Dermis microvascular lymphatic vessel endothelial cell (primary cell): ENCODE data around the gene RAB11FIP3. TPM values are rescaled to one million over a fixed set of nuclear protein-coding genes. Genes with fewer than 3 reads are reported as not detected.

ENCODE experiments used
- DNase-seq, 2 donors: peaks; one replicate each; pipeline versions ENCODE4 v3.0.0 to v3.0.0-alpha.2; 2010; ENCODE audit warnings: low read depth in 2 of 2
- total RNA-seq: library from RNA; depleted of rRNA; stranded (reverse); fragments of >200 nt; gene quantifications from 2 replicates; pipeline ENCODE4 v1.2.1, GENCODE V29; 2014

The RAB11FIP3 gene
- total RNA-seq, 1 donor from 2014 or later = 19.0 TPM

GRCh38 chr16:565419-566330, 140.2 kb downstream of the RAB11FIP3 start:
- no peak for DNase-seq

DNA sequence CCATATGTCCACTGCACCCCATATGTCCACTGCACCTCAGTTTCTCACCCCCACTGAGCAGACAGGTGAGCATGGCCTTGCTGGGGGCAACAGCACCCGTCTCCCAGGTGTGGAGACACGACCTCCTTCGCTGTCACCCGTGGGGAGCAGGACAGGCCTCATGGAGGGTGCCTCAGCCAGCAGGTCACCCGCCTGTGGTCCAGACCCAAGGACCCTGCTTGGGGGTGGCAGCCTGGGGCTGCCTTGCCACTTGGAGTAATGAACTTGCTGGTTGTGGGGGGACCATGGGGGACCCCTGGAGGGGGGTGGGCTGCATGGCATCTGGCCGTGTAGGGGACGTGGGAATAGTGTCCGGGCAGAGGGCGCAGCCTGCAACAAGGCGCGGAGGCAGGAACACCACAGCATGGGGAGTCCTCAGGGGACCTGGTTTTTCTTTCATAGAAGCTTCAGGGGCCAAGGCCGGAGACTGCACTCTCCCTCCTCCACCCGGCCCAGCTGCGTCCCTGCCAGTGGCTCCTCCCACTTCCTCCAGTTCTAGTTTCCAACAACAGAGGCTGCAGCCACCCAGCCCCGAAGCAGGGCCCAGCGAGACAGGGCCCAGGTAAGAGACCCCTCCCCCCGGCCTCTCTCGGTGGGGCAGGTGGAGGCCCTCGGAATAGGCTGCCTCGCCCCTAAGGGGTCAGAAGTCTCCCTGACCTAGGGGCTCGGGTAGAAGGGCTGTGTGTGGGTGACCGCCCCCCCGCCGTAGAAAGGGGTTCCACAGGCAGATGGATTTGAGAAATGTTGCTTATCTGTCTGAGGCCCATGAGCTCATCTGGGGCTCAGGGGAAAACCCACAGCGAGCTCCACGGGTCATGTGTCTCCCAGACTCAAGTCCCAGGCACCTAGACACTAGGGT, 141.3 kb downstream of the RAB11FIP3 start, which contains the start of gene NHLRC4:
Gene NHLRC4 (plus strand): TSS at position 531 of the 898 bp plus-strand sequence. CDS start 1,043 bp downstream, outside the sequence.
- peak in 1 of 2 donors; percentile 72 for DNase-seq

GRCh38 chr16:567373-568256, 142.2 kb downstream of the RAB11FIP3 start:
- DNase-seq = no peak

GRCh38 chr16:568401-569258, 143.2 kb downstream of the RAB11FIP3 start:
- DNase-seq = no peak

DNA sequence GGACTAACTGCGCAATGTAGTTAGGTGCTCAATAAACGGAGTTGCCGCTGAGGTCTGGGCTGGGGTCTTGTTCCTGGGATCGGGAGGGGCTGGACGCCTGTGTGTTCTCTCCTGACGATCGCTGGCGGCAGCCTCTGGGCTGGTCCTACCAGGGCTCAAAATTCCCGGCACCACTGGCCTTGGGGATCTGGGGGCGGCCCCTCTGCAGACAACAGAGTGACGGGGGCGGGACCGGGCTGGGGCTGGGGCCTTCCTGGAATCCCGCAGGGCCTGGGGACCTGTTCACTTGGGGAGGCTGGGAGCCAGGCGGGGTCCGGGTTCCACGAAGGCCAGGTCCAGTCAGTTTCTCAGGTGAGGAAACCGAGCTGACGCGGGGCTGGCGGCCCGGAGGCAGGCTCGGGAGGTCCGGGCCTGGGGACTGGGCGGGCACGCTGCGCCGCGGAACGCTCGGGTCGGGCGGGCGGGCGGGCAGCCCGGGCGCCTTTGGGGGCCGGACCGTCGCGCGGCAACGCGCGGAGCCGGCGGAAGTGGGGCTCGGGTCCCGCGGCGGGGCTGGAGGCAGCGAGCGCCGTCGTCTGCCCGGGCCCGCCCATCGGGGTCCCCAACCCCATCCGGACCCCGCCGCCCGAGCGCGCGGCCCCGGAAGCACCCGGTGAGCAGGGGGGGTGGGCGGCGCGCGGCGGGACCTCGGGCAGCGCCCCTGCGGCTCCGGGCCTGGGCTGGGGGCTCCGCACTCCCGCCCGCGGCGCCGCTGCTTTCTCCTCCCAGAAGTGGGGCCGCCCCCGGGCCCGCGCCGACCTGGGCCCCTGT, 144.2 kb downstream of the RAB11FIP3 start, which contains the start of gene PIGQ:
Gene PIGQ (plus strand): TSS at position 524 of the 810 bp plus-strand sequence. CDS start 4,107 bp downstream, outside the sequence.
- peak in 1 of 2 donors; percentile 74 for DNase-seq

Other genes starting within 250 kb of the RAB11FIP3 start
- not detected in 2 replicates for gene HBA1, start 249.0 kb upstream of the RAB11FIP3 start, total RNA-seq
- 0.63 and 1.4 TPM in 2 replicates for gene HBQ1, start 245.2 kb upstream of the RAB11FIP3 start, total RNA-seq
- gene LUC7L, start 196.2 kb upstream of the RAB11FIP3 start, total RNA-seq = 27.6 and 31.2 TPM in 2 replicates
- gene FAM234A, start 190.8 kb upstream of the RAB11FIP3 start, total RNA-seq = 33.1 and 58.9 TPM in 2 replicates
- gene RGS11, start 149.7 kb upstream of the RAB11FIP3 start, total RNA-seq = 0.26 and 0.38 TPM in 2 replicates
- gene ARHGDIG, start 145.1 kb upstream of the RAB11FIP3 start, total RNA-seq = 0.13 TPM in 1 of 2 replicates, not detected in the other
- under 0.01 TPM in 1 of 2 replicates, not detected in the other for gene PDIA2, start 142.5 kb upstream of the RAB11FIP3 start, total RNA-seq
- gene AXIN1, start 72.9 kb upstream of the RAB11FIP3 start, total RNA-seq = 13.6 and 19.7 TPM in 2 replicates
- 60.3 and 77.0 TPM in 2 replicates for gene MRPL28, start 55.1 kb upstream of the RAB11FIP3 start, total RNA-seq
- gene PGAP6, start 43.7 kb upstream of the RAB11FIP3 start, total RNA-seq = 66.6 and 120 TPM in 2 replicates
- gene NME4, start 28.4 kb upstream of the RAB11FIP3 start, total RNA-seq = 45.4 and 50.3 TPM in 2 replicates
- 11.4 and 19.2 TPM in 2 replicates for gene DECR2, start 23.8 kb upstream of the RAB11FIP3 start, total RNA-seq
- gene CAPN15, start 102.1 kb downstream of the RAB11FIP3 start, total RNA-seq = 18.9 and 31.5 TPM in 2 replicates
- gene PRR35, start 134.7 kb downstream of the RAB11FIP3 start, total RNA-seq = not detected in 2 replicates
- gene NHLRC4, start 141.4 kb downstream of the RAB11FIP3 start, total RNA-seq = 1.3 and 3.0 TPM in 2 replicates
- 12.3 and 28.8 TPM in 2 replicates for gene PIGQ, start 144.3 kb downstream of the RAB11FIP3 start, total RNA-seq
- 9.2 and 12.9 TPM in 2 replicates for gene RAB40C, start 164.4 kb downstream of the RAB11FIP3 start, total RNA-seq
- gene WFIKKN1, start 205.3 kb downstream of the RAB11FIP3 start, total RNA-seq = under 0.01 and 0.13 TPM in 2 replicates
- 59.4 and 76.7 TPM in 2 replicates for gene METTL26, start 210.7 kb downstream of the RAB11FIP3 start, total RNA-seq
- gene MCRIP2, start 216.2 kb downstream of the RAB11FIP3 start, total RNA-seq = 9.8 and 10.1 TPM in 2 replicates
- 6.8 and 11.4 TPM in 2 replicates for gene WDR90, start 223.7 kb downstream of the RAB11FIP3 start, total RNA-seq
- gene RHOT2, start 242.5 kb downstream of the RAB11FIP3 start, total RNA-seq = 23.5 and 33.8 TPM in 2 replicates